Nucleus accumbens (tissue), 56 donors: ENCODE data around the gene RERG.
A peak's percentile ranks its signal among the peaks of the same experiment; 100 is the strongest.

Source experiments
- DNase-seq, 56 donors: peaks; one replicate each; lab custom pipeline; 2025; lab: John Stamatoyannopoulos, UW

The RERG gene

GRCh38 chr12:15222219-15222618 is 1.0 kb upstream of the RERG start:
- no peak for DNase-seq

GRCh38 chr12:15220451-15220850 is 766 bp downstream of the RERG start:
- peak in 2 of 56 donors; percentile 0 to 14 for DNase-seq

- DNase-seq, result no peak
These were observed 2.4 kb downstream of the RERG start for GRCh38 chr12:15218794-15219193.

GRCh38 chr12:15216036-15216889 is 5.0 kb downstream of the RERG start:
- DNase-seq, result no peak

GRCh38 chr12:15214851-15215601 is 6.2 kb downstream of the RERG start:
- no peak for DNase-seq

GRCh38 chr12:15212930-15213329 is 8.3 kb downstream of the RERG start:
- no peak for DNase-seq

GRCh38 chr12:15209782-15210181 is 11.4 kb downstream of the RERG start:
- DNase-seq, result no peak

GRCh38 chr12:15208871-15209656 is 12.2 kb downstream of the RERG start:
- DNase-seq, result no peak

GRCh38 chr12:15208140-15208539 is 13.1 kb downstream of the RERG start:
- no peak for DNase-seq

- DNase-seq, result no peak
These were observed 14.3 kb downstream of the RERG start for GRCh38 chr12:15206831-15207389.

GRCh38 chr12:15206338-15206737 is 14.9 kb downstream of the RERG start:
- no peak for DNase-seq

- no peak for DNase-seq
These were observed 15.7 kb downstream of the RERG start for GRCh38 chr12:15205341-15206010.

GRCh38 chr12:15201456-15201855 is 19.8 kb downstream of the RERG start:
- no peak for DNase-seq

- no peak for DNase-seq
These were observed 20.2 kb downstream of the RERG start for GRCh38 chr12:15201056-15201455.

- DNase-seq, result no peak
These were observed 20.6 kb downstream of the RERG start for GRCh38 chr12:15200641-15201040.

GRCh38 chr12:15199930-15200329 is 21.3 kb downstream of the RERG start:
- no peak for DNase-seq

GRCh38 chr12:15196678-15197505 is 24.3 kb downstream of the RERG start:
- DNase-seq, result no peak

GRCh38 chr12:15196221-15196620 is 25.0 kb downstream of the RERG start:
- no peak for DNase-seq
